ENCODE measurements around the gene MRPL14.

Gene MRPL14

DNA sequence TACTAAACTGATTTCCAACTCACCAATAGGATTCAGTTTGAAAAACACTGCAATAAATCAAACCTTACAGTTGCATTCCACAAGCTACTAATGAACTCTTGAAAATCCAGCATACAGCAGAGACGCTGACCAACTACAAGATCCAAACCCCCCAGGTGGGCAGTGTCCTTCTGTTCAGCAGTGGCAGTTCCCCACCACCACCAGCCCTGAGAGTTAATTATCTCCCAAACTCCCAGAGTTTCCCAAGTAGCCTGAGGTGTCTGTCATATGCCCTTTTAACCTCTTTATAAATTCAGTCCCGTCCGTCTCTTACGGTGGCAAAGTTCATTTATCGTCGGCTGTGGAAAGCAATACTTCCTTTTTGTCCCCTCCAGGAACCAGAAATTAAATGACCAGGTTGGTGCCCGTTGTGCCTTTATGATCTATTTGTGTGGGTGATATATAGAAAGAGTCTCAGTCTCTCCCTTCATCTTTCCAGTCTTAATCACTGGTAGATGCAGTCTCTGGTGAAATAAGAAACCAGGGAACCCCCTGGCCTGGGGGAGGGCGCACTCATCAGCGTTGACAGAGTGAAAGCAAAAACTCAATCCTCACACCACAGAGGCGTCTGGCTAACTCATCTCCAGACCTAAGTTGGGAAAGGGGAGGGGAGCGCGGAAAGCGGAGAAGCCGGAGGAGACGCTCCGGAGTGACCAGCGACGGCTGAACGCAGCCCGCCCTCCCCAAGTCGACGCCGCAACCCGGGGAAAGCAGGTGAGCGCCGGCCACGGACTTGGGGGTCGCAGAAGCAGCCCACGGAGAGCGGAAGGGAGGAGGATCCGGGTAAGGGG, 717 bp downstream of the MRPL14 start:
- no peak for DNase-seq (ENCODE audit: low read depth, low spot score)

DNA sequence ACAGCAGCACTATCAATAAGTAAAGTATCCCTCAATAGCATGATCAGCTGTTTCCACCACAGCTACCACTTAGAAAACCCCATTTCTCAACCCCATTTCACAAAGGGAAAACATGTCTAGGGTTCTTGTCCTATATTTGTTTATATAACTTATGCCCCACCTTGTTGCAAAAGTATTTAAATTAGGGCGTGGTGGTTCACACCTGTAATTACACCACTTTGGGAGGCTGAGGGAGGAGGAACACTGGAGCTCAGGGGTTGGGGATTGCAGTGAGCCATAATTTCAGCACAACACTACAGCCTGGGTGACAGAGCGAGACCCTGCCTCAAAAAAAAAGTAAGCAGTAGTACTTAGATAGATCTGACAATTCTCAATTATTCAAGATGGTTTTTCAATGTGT, 3.7 kb downstream of the MRPL14 start:
- no peak for DNase-seq (ENCODE audit: low read depth, low spot score)

- no peak for DNase-seq (ENCODE audit: low read depth, low spot score)
Observed at GRCh38 chr6:44122801-44123200, 4.5 kb downstream of the MRPL14 start.

GRCh38 chr6:44120692-44121443, 6.4 kb downstream of the MRPL14 start:
- DNase-seq (ENCODE audit: low read depth, low spot score) = no peak

DNA sequence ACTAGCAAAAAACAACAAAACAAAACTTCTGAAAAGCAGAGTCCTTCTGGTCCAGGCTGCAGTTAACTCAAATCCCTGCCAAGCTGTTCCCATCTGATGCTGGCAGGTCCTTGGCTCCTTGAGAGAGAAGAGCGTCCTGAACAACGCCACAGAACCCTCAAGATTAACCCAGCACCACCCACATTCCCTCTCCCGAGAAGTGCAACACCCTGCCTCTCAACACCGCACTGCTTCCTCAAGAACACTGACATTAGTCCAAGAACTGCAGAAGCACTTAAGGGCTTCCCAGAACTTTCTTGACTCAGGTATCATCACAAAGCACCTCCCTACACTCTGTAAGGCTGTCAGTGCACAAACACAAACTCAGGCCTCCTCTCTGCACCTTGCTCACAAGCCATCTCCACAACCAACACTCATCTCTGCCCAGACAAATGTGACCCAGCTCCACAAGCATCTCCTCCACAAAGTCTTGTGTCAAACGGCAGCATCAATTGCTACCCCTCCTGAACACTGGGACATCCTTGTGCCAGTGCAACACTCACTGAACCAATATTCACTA, 7.5 kb downstream of the MRPL14 start:
- no peak for DNase-seq (ENCODE audit: low read depth, low spot score)

- no peak for DNase-seq (ENCODE audit: low read depth, low spot score)
Observed at GRCh38 chr6:44117397-44118128, 9.7 kb downstream of the MRPL14 start.

GRCh38 chr6:44116641-44117382, 10.4 kb downstream of the MRPL14 start:
- no peak for DNase-seq (ENCODE audit: low read depth, low spot score)

DNA sequence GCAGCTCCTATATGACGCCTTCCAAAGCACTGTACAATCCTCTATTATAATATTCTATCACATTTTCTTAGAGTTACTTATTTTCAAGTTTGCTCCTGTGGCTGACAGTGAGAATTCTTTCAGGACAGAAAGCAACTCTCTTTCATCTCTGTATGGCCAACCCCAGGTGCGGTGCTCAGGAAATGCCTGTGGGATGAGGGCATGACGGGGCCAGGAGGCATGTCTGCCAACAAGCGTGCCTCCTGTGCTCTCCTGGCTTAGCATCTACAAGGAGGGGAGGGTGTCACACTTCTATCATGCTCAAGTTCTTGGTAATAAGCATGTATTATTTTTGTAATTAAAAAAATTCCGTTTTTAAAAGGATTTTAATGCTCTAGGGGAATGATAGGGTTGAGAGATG, 11.4 kb downstream of the MRPL14 start:
- DNase-seq (ENCODE audit: low read depth, low spot score) = no peak

GRCh38 chr6:44113414-44113813, 13.8 kb downstream of the MRPL14 start:
- no peak for DNase-seq (ENCODE audit: low read depth, low spot score)

DNA sequence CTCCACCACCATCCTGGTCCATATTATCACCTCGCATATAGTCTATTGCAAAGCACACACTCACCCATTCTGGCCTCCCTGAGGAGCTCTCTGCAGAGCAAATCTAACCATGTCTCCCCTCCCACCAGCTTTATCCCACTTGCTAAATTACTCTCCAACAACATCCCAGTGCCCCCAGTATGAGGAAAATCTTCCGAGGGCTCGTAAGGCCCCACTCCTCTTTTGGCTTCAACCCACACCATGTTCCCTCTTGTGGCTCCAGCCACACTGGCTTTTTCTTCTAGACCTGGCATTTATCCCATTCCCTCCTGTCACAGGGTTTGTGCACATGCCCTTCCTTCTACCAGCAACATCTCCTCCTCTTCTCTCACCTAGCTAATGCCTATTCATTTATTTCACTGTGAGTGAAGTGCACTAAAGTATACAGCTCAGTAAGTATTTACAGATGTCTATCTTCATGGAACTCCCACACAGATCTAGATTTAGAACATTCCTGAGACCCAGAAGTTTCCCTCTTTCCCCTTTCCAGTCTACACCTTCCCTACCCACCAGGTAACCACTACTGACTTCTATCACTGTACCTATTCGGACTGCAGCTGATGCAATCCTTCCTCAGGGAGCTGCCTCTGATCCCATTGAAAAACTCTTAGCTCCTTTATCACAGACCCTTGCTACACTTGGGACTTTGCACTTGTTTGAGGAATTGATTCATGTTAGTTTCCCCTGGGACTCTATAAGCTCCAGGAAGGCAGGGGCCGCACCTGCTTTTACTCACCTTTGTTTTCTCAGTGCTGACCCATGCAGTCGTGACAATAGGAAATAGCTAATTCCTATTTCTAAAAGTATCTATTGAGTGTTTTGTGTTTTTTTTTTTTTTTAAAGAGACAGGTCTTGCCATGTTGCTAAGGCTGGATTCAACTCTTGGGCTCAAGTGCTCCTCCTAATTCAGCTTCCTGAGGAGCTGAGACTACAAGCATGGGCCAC, 15.5 kb downstream of the MRPL14 start:
- DNase-seq (ENCODE audit: low read depth, low spot score) = no peak

DNA sequence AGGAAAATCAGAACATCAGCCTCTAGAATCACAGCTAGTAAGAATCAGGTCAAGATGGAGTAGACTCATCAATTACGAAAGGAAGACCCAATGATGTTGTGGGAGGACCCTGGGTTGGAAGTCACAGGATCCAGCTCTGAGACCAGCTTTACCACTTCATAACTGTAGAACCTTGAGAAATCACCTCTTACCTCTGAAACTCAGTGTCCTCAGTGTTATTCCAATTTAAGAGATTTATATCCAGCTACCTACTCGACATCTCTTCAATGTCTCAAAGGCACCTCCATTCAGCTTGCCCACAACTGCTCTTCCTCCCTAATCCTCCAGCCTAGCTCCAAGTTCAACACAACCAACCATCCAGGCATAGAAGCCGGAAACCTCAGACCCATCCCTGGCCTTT, 16.3 kb downstream of the MRPL14 start:
- no peak for DNase-seq (ENCODE audit: low read depth, low spot score)

DNA sequence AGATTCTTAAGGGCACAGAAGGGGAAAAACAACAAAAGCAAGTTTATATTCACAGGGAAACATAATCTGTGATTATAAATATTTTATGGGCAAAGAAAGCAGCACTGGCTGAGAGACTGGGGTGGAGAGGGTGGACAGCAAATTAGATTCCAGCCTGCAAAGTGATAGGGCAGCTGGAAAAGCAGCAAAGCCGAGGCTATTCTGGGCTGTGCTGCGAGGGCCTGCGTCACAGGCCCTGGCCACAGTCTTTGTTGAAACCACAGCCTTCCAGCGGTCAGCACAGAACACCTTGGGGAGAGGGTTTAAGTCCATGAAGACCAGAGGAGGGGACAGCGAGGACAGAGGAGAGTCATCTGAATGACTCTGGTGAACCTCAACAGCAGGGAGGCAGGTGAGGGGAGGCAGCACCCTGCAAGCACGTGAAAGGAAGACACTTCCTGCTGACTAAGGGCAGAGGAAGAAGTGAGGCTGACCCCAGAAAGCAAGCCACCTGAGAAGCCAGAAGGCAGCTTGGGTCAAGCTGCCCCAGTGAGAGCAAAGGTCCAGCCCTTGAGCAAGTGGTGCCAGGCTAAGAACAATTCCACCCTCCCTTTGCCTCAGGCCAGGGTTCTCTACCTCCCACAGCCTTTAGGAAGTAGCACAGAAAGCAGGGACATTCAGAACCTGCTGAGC, 17.1 kb downstream of the MRPL14 start:
- DNase-seq (ENCODE audit: low read depth, low spot score) = no peak

DNA sequence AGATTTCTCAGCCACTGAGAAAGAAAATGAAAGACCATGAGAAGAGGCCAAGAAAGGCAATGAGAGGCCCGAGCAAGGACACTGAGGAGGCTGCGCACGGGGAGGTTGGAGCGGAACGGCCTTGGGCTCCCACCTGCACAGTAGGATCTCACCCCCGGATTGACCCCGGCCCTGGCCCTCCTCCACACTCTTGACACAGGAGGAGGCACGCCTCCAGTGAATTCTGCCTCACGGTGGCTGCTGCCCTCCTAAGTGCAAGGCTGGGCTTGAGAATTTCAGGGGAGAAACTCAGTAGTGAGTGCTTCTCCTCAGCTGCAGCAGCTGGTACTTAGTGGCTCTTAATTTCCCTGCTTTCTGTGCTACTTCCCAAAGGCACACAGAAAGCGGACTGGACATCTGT, 18.0 kb downstream of the MRPL14 start:
- DNase-seq (ENCODE audit: low read depth, low spot score) = no peak

- no peak for DNase-seq (ENCODE audit: low read depth, low spot score)
Observed at GRCh38 chr6:44108471-44108870, 18.8 kb downstream of the MRPL14 start.

GRCh38 chr6:44107017-44107416, 20.2 kb downstream of the MRPL14 start:
- DNase-seq (ENCODE audit: low read depth, low spot score) = no peak

GRCh38 chr6:44105993-44106740, 21.1 kb downstream of the MRPL14 start:
- DNase-seq (ENCODE audit: low read depth, low spot score) = no peak

DNA sequence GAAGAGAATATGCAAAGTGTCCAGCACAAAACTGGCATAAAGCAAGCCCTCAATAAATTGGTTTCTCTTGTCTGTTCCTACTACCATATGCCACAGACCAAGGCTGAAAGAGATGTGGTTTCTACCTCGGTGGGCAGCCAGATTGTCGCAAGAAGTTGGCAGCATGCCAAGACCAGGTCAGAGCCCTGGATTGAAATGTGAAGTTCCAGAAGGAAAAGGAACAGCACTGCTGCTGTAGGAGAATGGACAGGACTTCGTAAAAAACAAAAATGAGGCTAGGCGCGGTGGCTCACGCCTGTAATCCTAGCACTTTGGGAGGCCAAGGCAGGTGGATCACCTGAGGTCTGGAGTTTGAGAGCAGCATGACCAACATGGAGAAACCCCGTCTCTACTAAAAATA, 22.1 kb downstream of the MRPL14 start:
- no peak for DNase-seq (ENCODE audit: low read depth, low spot score)

DNA sequence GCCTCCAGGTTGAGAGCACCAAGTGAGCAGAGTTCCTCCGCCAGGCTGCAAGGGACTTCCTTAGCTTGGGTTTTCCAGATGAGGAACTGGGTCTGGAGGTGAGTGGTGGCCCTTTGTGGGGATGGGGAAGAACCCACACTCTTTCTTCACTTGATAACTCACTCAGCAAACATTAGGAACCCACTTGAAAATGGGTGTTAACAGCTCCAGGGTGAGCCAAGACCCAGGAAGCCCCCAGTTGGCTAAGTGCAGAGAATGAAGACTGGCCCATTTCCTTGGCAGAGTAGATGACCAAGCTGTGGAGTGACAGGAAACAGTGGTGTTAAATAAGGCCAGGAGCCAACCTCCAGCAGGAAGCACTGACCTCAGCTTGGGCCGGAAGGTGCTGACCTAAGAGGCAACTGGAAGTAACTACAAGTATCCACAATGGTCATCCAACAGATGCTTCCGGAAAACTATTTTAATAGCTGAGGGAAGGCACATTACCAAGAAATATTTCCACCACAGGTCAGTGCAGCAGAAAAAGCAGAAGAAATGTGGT, 22.7 kb downstream of the MRPL14 start:
- no peak for DNase-seq (ENCODE audit: low read depth, low spot score)

DNA sequence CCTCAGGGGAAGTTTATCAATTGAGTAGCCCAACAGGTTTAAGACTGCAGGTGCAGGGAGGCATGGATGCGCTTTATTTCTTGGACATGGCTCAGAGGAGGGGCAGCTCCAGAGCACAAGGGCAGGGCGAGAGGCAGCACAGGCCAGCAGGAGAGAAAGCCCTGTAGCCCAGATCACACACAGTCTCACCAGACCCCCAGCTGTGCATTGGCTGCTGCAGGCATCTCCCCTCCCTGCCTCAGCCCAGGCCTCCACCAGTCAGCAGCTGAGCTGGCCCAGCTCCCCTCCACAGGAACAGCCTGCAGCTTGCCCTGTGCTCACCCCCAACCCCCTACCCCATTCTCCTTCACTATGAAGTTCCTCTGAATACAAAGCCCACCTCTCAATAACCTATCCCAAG, 24.7 kb downstream of the MRPL14 start:
- no peak for DNase-seq (ENCODE audit: low read depth, low spot score)

Measured in iPS DF 19.7 (cell line).